ENCODE data around the gene ST3GAL3. TPM values are rescaled to one million over a fixed set of nuclear protein-coding genes. Genes with fewer than 3 reads are reported as not detected.

Gene ST3GAL3
- total RNA-seq, 1 experiment from 2014 or later: 8.6 TPM

GRCh38 chr1:43830802-43831201 lies 123.5 kb downstream of the ST3GAL3 start:
- CTCF ChIA-PET: interaction anchor here (2.2 kb wide), 1 partner anchor 104 kb away, joined by 6 read pairs; no protein-coding TSS in a partner anchor
- Mint-ChIP-seq H3K27me3 (ENCODE audit: low read depth) (no peaks in the 10 kb centered on the region), H3K36me3 (no peaks in the 10 kb centered on the region), H3K4me1 (peaks cover 40% of the 10 kb centered on the region), H3K4me3 (no peak overlapping the region), H3K27ac (no peak overlapping the region), H3K9me3 (peaks cover 3% of the 10 kb centered on the region)
- ATAC-seq (no peak), DNase-seq (ENCODE audit: low spot score) (no peak)
- TF ChIP-seq FOXJ3 (CRISPR knock-in tag; IDR thresholded peaks at IDR 0.05; ENCODE audit: borderline replicate concordance) (no peak), IRF2 (CRISPR knock-in tag; IDR thresholded peaks at IDR 0.05; ENCODE audit: borderline replicate concordance, low read depth) (no peak), ATF2 (CRISPR knock-in tag; IDR thresholded peaks at IDR 0.05; ENCODE audit: borderline replicate concordance, low read depth) (no peak), ZNF121 (CRISPR knock-in tag; IDR thresholded peaks at IDR 0.05) (no peak), ZMAT4 (CRISPR knock-in tag; IDR thresholded peaks at IDR 0.05) (no peak), JAZF1 (CRISPR knock-in tag; IDR thresholded peaks at IDR 0.05) (no peak), HMGXB4 (CRISPR knock-in tag; IDR thresholded peaks at IDR 0.05) (no peak), NR2C2 (CRISPR knock-in tag; IDR thresholded peaks at IDR 0.05) (no peak), ZNF423 (CRISPR knock-in tag; IDR thresholded peaks at IDR 0.05) (no peak), ERG (CRISPR knock-in tag; IDR thresholded peaks at IDR 0.05) (no peak), ZNF232 (CRISPR knock-in tag; IDR thresholded peaks at IDR 0.05) (no peak)
- POLR2A ChIA-PET: no interaction called here

GRCh38 chr1:43831851-43832250 lies 124.5 kb downstream of the ST3GAL3 start:
- Mint-ChIP-seq H3K4me3 (no peak overlapping the region), H3K36me3 (no peaks in the 10 kb centered on the region), H3K9me3 (peaks cover 3% of the 10 kb centered on the region), H3K27me3 (ENCODE audit: low read depth) (no peaks in the 10 kb centered on the region), H3K27ac (no peak overlapping the region), H3K4me1 (peaks cover 51% of the 10 kb centered on the region)
- ChIA-PET POLR2A (no interaction called here), CTCF (interaction anchor here (1.5 to 2.2 kb wide), 2 partner anchors 68 to 103 kb away, joined by 5 to 6 read pairs; no protein-coding TSS in a partner anchor)
- DNase-seq (ENCODE audit: low spot score): no peak
- no peak for TF ChIP-seq TEAD4 (CRISPR knock-in tag; IDR thresholded peaks at IDR 0.05)
- TF ChIP-seq FOXP1 (CRISPR knock-in tag; IDR thresholded peaks at IDR 0.05; ENCODE audit: borderline replicate concordance): no peak
- TF ChIP-seq PREB (CRISPR knock-in tag; IDR thresholded peaks at IDR 0.05; ENCODE audit: borderline replicate concordance): no peak
- TF ChIP-seq ATF3 (CRISPR knock-in tag; conservative IDR thresholded peaks at IDR 0.05): no peak
- no peak for TF ChIP-seq ELF4 (CRISPR knock-in tag; IDR thresholded peaks at IDR 0.05; ENCODE audit: low read depth)
- no peak for TF ChIP-seq ZNF532 (CRISPR knock-in tag; IDR thresholded peaks at IDR 0.05; ENCODE audit: borderline replicate concordance)
- no peak for TF ChIP-seq MAX (CRISPR knock-in tag; IDR thresholded peaks at IDR 0.05)
- TF ChIP-seq ZNF425 (CRISPR knock-in tag; conservative IDR thresholded peaks at IDR 0.05): no peak
- TF ChIP-seq PRRX2 (CRISPR knock-in tag; IDR thresholded peaks at IDR 0.05): no peak
- ATAC-seq: no peak

Data from WTC11 (cell line).